Stimulated activated naive B cell treated with anti-CD40 and anti-IgM and Interleukin-4, amounts not matched to agents 10 μg/mL and 1 μg/mL and 100 μg/mL, for 72 hours (primary cell): Measurements from ENCODE around the gene HOXD11.

ENCODE experiments used
- ATAC-seq, 2 donors: fragments of 150-1000 bp; cut with Tn5 transposase; replicated peaks; 2 replicates each; pipeline ENCODE4 v1.10.0; 2021; ENCODE audit warnings: moderate library complexity in 1 of 2
- DNase-seq: peaks from one replicate; pipeline ENCODE4 v3.0.0; 2021
- H3K27ac Mint-ChIP-seq: one replicate; pipeline ENCODE4 v1.8.0; 2022; ENCODE audit warnings: mild to moderate bottlenecking, mixed read lengths
- H3K27me3 Mint-ChIP-seq, 2 donors: one replicate each; pipeline ENCODE4 v1.8.0; 2022; ENCODE audit warnings: mixed read lengths in 2 of 2
- H3K36me3 Mint-ChIP-seq, 2 donors: one replicate each; pipeline ENCODE4 v1.8.0; 2022; ENCODE audit warnings: mixed read lengths in 2 of 2, mild to moderate bottlenecking in 1 of 2
- H3K4me1 Mint-ChIP-seq, 2 donors: one replicate each; pipeline ENCODE4 v1.8.0; 2022; ENCODE audit warnings: mixed read lengths in 2 of 2, mild to moderate bottlenecking in 1 of 2
- H3K4me3 Mint-ChIP-seq, 2 donors: one replicate each; pipeline ENCODE4 v1.8.0; 2022; ENCODE audit warnings: mild to moderate bottlenecking in 2 of 2, mixed read lengths in 2 of 2, moderate library complexity in 1 of 2
- H3K9me3 Mint-ChIP-seq, 2 donors: one replicate each; pipeline ENCODE4 v1.8.0; 2022; ENCODE audit warnings: mixed read lengths in 2 of 2, mild to moderate bottlenecking in 1 of 2

Gene HOXD11

DNA sequence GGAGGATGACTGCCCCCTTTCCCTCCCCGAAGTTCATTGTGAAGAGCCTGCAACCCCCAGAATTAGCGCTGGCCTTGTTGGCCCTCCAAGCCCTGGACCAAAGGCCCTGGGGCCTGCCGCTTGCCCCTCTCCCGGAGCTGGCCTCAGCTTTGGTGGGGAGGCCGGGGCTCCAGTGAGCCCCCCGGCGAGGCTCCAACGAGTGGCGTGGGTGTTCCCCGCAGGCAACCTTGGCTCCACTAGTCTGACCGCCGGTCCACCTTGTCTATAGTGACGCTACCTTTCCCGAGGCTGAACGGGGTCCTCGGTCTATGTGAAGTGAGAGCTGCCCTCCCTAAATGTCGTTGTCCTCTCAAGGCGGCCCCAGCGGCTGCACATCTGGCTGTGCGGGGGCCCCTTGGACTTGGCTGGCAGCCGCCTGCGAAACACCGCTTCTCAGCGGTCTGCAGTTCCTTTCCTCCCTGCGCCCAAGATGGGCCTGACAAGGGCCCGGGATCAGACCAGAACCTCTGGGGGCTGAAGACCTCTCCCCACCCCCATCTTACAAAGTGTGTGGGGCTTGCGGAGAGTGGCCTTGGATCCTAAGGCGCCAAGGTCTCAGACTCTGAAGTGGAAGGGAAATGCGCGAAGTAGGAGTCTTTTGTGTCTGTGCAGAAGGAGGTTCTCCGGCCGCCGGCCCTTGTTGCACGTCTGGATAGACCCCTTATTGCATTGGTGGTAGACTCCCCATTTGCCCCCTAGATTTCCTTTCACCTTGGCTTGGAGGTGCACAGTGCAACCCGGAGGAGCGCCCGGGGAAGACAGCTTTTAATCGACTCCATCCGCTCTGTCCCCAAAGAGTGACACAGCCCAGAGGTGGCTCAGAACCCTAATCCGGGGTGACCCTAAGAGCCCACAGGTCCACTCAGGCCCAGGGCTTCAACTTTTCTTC is 5.6 kb downstream of the HOXD11 start:
- Mint-ChIP-seq H3K27ac (peak overlapping the region; percentile 56), H3K27me3 (peaks cover 66 to 76% of the 10 kb centered on the region in 2 donors), H3K9me3 (peaks cover 0 to 2% of the 10 kb centered on the region in 2 donors), H3K36me3 (peaks cover 0 to 2% of the 10 kb centered on the region in 2 donors), H3K4me1 (peaks cover 7 to 15% of the 10 kb centered on the region in 2 donors), H3K4me3 (peak overlapping the region; percentile 6 to 8)
- no peak for DNase-seq
- ATAC-seq, result no peak

DNA sequence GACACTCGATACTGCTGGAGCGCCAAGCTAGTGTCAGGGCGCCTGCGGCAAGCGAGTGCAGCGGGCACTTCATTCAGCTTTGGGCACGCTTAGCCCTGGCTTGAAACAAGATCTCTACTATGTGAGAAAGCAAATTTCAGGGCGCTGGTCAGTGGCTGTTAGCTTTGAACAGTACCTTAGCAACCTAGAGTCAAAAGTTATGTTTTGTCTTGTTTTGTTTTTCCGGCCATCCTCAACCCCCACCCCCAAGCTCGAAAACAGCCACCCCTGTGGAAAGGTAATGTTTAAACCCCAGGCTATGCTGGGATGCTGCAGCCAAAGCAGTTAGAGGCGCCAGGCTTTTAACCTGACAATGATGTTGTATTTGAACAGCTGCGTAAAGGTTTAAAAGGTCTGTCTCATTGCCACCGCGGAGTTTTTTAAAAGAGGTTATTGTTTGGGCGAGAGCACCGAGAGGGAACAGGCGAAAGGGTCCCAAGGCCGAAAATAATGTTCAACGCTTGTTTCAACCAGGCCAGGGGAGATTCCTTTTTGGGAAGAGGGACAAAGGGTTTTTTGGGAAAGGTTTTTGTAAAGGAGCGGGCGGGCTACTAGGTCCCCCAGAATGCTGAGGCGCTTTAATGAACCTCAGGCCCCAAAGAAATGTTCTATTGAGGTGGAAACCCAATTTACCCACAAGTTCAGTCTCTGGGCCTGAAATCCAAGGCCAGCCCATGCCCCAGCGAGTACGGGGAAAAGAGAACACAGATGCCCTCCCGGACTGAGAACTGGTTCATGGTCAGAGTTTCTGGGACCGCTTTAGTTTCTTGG is 7.2 kb downstream of the HOXD11 start:
- H3K36me3 Mint-ChIP-seq, result peaks cover 0 to 2% of the 10 kb centered on the region in 2 donors
- DNase-seq, result no peak
- H3K4me1 Mint-ChIP-seq, result peaks cover 8 to 11% of the 10 kb centered on the region in 2 donors
- no peak overlapping the region for H3K4me3 Mint-ChIP-seq
- ATAC-seq, result no peak
- H3K27ac Mint-ChIP-seq, result peak overlapping the region; percentile 26
- H3K9me3 Mint-ChIP-seq, result peaks cover 0 to 2% of the 10 kb centered on the region in 2 donors
- H3K27me3 Mint-ChIP-seq, result peaks cover 73 to 83% of the 10 kb centered on the region in 2 donors

DNA sequence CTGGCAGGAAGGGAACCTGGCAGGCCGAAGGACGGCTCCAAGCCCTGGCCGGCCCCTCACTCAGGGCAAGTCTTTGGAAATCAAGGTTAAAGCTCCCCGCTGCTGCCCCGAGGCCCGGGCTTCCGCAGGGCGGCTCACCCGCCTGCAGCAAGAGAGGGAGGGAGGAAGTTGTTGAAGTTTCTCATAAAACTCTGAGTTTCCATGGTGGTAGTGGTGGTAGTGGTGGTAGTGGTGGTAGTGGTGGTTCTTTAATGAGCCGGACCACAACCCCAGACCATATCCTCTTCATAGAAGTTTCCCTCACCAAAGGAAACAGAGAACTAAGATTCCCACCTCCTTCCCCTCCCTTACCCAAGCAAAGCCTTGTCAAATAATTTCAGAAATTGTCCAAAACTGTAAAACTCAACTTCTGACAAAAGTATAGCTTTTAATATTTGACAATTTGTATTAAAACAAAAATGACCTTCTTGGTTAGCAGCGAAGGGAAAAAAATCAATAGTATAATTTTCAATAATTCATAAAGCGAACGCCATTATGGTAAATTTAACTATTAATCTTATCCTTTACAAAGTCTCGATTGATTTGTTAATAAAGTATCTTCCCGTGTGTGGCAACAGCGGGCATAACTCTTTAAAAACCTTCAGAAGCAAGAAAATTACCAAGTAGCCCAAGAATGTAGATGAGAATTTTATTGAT is 8.0 kb downstream of the HOXD11 start:
- Mint-ChIP-seq H3K4me1 (peaks cover 8 to 11% of the 10 kb centered on the region in 2 donors), H3K27ac (no peak overlapping the region), H3K27me3 (peaks cover 75 to 83% of the 10 kb centered on the region in 2 donors), H3K9me3 (peaks cover 0 to 2% of the 10 kb centered on the region in 2 donors), H3K36me3 (peaks cover 0 to 2% of the 10 kb centered on the region in 2 donors), H3K4me3 (no peak overlapping the region)
- DNase-seq, result no peak
- ATAC-seq, result no peak

DNA sequence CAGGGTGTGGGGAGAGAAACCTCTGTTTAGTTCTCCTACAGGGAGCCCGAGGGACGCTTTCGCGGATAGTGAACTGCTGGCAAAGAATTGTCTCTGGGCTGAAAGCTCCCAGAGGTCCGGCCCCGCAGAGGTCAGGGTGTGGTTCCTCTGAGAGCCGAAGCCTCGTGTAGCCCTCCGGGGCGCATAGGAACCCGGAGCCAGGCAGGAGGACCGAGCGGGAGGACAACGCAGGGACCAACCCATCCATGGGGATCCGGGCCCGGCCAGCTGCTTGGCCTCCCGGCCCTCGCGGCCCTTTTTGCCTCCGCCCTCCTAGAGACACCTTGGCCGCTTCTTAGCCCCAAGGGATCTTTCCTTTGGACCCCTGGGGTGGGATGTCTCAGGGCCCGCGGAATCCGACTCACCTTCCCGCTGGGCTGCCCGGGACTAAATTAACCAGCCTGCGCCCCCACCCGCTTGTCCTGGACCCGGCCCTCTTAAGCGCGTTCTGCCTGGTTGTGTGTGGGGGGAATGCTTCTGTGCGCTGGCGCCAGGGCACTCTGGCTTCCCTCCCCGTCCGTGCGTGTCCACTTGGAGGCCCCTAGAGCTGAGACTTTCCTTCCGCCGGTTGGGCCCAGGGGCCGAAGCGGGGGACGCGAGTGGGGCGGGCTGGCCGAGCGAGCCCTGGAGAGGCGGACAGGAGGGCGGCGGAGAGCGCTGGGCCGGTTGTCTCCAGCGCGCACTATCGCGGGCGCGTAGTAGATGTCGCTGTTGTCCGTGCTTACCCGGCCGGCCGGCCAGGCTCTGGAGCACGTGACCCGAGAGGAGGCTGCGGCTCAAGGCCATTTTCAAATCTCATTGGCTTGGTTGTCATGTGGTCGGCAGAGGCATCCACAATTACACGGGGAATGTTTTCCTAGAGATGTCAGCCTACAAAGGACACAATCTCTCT is 9.1 kb downstream of the HOXD11 start, which contains the start of gene HOXD10:
HOXD10 (plus strand) TSS at position 896 of the 931 bp plus-strand sequence. CDS start 56 bp downstream, outside the sequence.
- Mint-ChIP-seq H3K27me3 (peaks cover 80 to 92% of the 10 kb centered on the region in 2 donors), H3K36me3 (peaks cover 0 to 2% of the 10 kb centered on the region in 2 donors), H3K4me1 (peaks cover 8 to 9% of the 10 kb centered on the region in 2 donors), H3K9me3 (peaks cover 0 to 2% of the 10 kb centered on the region in 2 donors), H3K4me3 (no peak within 1 kb of the TSS), H3K27ac (peak within 1 kb of the TSS; percentile 72)
- ATAC-seq, result no peak
- no peak for DNase-seq

DNA sequence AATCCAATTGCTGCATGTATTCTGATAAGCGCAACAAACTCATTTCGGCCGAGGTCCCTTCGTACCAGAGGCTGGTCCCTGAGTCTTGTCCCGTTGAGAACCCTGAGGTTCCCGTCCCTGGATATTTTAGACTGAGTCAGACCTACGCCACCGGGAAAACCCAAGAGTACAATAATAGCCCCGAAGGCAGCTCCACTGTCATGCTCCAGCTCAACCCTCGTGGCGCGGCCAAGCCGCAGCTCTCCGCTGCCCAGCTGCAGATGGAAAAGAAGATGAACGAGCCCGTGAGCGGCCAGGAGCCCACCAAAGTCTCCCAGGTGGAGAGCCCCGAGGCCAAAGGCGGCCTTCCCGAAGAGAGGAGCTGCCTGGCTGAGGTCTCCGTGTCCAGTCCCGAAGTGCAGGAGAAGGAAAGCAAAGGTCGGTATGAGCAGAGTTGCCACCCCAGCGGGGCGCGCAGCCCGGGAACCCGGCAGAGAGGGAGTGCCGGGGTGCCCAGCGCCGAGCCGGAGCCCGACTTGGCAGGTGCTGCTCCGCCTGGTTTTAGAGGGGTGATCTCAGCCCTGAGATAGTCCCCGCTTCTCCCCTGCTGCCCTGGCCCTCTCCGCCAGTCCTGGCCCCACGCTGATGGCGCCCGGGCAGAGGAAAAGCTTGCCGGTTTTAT is 10.2 kb downstream of the HOXD11 start:
- Mint-ChIP-seq H3K27me3 (peaks cover 77 to 86% of the 10 kb centered on the region in 2 donors), H3K36me3 (peaks cover 0 to 4% of the 10 kb centered on the region in 2 donors), H3K27ac (peak overlapping the region; percentile 72), H3K4me1 (peaks cover 5 to 7% of the 10 kb centered on the region in 2 donors), H3K9me3 (peaks cover 0 to 2% of the 10 kb centered on the region in 2 donors), H3K4me3 (no peak overlapping the region)
- ATAC-seq (no peak), DNase-seq (no peak)

DNA sequence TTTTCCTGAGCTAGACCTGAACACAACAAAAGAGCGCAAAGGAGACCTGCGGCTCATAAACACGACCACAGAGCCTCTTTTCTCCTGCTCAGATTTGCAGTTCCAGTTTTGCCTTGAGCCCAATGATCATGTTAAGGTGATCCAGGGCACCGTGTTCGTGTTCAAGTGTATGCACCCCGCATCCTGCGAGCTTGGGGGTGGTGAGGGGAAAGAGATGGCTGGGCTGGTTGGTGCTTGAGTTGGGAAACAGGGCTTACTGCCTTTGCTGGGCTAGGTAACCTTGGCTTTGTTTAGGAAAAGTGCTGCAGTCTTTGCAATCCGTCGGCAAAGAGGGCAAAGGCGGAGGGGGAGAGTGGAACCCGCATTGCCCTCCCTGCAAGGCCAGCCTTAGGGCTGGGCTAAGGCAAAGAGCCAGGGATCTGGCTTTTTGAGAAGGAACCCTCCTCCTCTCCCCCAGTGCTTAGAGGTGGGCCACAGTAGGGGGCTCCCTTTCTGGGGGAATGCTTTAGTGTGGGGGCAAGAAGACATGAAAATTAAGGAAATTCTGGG is 10.8 kb downstream of the HOXD11 start:
- H3K27ac Mint-ChIP-seq, result no peak overlapping the region

DNA sequence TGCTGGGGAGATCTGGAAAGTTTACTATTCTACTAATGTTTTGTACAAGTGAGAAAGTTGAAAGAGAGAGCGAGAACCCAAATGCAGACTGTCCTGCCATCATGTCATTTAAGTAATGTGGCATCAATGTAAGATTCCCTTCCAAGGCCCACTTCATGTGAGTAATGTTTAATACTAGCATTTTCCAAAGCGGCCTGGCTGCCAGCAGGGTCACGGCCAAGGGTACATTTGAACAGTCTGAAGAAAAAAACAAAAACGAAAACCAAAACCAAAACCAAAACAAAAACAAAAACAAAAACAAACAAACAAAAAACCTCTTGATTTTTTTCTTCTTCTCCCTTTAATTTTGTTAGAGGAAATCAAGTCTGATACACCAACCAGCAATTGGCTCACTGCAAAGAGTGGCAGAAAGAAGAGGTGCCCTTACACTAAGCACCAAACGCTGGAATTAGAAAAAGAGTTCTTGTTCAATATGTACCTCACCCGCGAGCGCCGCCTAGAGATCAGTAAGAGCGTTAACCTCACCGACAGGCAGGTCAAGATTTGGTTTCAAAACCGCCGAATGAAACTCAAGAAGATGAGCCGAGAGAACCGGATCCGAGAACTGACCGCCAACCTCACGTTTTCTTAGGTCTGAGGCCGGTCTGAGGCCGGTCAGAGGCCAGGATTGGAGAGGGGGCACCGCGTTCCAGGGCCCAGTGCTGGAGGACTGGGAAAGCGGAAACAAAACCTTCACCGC is 11.7 kb downstream of the HOXD11 start:
- Mint-ChIP-seq H3K9me3 (peaks cover 0 to 2% of the 10 kb centered on the region in 2 donors), H3K4me1 (peaks cover 8 to 14% of the 10 kb centered on the region in 2 donors), H3K36me3 (peaks cover 0 to 4% of the 10 kb centered on the region in 2 donors), H3K4me3 (peak overlapping the region in 1 of 2 donors; percentile 29), H3K27me3 (peaks cover 69 to 82% of the 10 kb centered on the region in 2 donors), H3K27ac (no peak overlapping the region)
- DNase-seq (no peak), ATAC-seq (no peak)

More for the DNA sequence above, 10.8 kb downstream of the HOXD11 start:
- Mint-ChIP-seq H3K9me3 (peaks cover 0 to 2% of the 10 kb centered on the region in 2 donors), H3K36me3 (peaks cover 0 to 4% of the 10 kb centered on the region in 2 donors), H3K4me1 (peaks cover 6 to 12% of the 10 kb centered on the region in 2 donors), H3K4me3 (no peak overlapping the region), H3K27me3 (peaks cover 71 to 80% of the 10 kb centered on the region in 2 donors)
- no peak for ATAC-seq
- DNase-seq, result no peak

DNA sequence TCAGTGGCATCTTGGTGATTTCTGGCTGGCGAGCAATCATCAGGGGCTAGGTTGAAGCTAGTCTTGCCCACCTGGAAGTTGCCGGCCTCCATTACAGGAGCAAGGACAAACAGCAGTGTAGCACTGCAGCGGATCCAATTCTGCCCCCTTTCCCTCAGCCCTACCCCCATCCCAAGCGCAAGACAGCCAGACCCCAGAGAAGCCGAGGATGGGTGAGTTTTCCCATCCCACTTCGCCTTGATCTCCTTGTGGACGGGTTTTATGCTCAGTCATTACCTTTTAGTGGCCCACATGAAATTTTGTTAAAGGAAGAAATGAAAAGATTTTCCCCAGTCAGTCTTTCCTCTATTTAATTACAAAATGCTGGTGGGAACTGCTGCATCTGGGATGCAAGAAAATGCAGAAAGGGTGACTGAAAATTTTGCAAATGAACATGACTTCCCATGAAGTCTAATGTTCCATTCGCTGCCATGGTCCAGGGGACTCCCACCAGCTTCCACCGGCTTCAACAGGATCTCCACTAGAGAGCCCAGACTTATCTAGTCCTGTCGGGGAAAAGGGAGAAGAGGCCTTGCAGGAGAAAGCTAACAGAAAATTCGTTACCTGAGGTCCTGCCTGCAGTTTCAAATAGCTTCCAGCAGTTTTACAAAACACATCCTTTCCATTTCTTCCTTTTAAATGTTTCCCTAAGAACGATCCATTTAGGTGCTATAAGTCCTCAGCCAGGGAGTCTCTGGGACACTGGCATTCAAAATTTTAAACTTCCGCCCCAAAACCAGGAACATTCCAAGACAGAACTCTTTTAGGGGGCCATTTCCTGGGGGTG is 13.5 kb downstream of the HOXD11 start:
- DNase-seq (no peak), ATAC-seq (no peak)
- Mint-ChIP-seq H3K4me1 (peaks cover 12 to 22% of the 10 kb centered on the region in 2 donors), H3K27ac (peak overlapping the region; percentile 51), H3K27me3 (peaks cover 78 to 86% of the 10 kb centered on the region in 2 donors), H3K4me3 (no peak overlapping the region), H3K9me3 (peaks cover 0 to 2% of the 10 kb centered on the region in 2 donors), H3K36me3 (peaks cover 0 to 4% of the 10 kb centered on the region in 2 donors)

DNA sequence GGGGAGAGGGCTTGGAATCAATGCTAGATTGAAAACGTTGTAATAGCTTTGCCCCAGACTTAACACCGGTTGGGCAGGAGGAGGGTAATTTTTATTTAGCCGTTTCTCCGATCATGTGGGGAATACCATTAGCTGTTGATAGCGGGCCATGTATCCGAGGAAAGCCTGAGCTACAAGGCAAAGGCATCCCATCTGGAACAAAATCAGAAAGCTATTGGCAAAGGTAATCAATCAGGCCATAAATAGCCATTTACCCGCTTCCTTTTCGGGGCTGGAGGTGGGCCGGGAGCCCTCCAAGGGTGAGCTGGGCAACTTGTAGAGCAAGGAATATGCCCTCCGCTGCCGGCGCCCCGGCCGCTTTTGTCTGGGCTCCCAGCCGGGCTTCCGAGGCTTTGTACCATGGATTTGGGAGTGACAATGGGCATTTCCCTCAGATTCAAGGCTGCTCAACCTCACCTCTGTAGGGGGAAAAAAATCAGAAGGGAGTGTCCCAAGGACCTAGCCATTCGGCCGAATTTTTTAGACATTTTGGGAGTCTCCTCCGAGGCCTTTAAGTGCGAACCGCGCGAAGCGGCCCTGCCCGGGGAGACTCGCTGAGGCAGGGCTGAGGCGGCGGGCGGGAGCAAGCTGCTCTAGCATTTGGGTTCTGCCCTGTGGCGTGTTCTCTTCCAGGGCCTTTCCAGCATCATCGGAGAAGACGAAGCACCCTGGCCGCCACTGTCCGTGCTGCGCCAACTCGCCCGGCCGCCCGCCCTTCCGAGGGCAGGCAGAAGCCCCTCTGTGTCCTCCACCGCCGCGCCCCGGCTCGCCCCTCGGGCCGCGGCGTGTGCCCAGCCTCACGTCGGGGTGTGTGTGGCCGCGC is 14.3 kb downstream of the HOXD11 start:
- Mint-ChIP-seq H3K4me3 (peak overlapping the region in 1 of 2 donors; percentile 14), H3K27ac (peak overlapping the region; percentile 51), H3K4me1 (peaks cover 10 to 19% of the 10 kb centered on the region in 2 donors), H3K9me3 (peaks cover 0 to 2% of the 10 kb centered on the region in 2 donors), H3K27me3 (peaks cover 77 to 84% of the 10 kb centered on the region in 2 donors), H3K36me3 (peaks cover 0 to 2% of the 10 kb centered on the region in 2 donors)
- no peak for ATAC-seq
- no peak for DNase-seq

DNA sequence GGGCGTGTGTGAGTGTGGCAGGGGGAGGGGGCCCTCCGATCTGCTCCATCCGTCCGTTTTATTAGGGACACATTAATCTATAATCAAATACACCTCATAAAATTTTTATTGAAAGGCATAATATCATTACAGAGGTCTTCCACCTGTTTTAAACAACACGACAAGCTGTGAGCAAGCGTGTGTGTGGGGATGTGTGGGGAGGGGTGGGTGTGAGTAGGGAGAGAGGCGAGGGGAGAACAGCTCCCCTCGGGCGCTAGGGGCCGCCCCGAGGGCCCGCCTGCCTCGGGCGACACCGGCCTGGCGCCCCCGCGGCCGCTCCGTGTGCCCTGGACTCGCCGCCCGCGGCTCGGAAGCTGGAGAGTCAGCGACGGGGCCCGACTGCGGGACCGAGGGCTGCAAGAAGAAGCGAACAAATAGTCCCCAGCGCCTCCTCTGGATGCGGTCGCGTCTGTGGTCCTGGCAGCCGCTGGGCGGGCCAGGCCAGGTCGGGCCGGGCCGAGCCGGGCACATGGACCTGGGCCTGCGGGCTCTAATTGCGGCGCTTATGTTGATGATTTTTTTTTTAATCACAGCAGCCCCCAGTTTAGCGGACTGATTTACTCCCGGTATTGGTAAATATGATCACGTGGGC is 15.1 kb downstream of the HOXD11 start:
- no peak for ATAC-seq
- Mint-ChIP-seq H3K27me3 (peaks cover 76 to 77% of the 10 kb centered on the region in 2 donors), H3K4me3 (peak overlapping the region; percentile 67 to 70), H3K36me3 (peaks cover 0 to 2% of the 10 kb centered on the region in 2 donors), H3K4me1 (peaks cover 10 to 15% of the 10 kb centered on the region in 2 donors), H3K9me3 (no peaks in the 10 kb centered on the region), H3K27ac (peak overlapping the region; percentile 76)
- DNase-seq, result no peak
